K562 (cell line): ENCODE data around the gene KRT82.

Source experiments
- CEBPB ChIP-seq: fragments of 450-650 bp; IDR thresholded peaks from 2 replicates; pipeline ENCODE4 v1.6.1; 2016; ENCODE audit warnings: missing genetic modification characterization, missing compliant biosample characterization
- FOS ChIP-seq: IDR thresholded peaks from 3 replicates; pipeline ENCODE4 v1.6.1; 2011; ENCODE audit not compliant: insufficient read length; ENCODE audit errors: extremely low read depth
- MTA1 ChIP-seq: fragments of 450-650 bp; IDR thresholded peaks from 2 replicates; pipeline ENCODE4 v1.6.1; 2017; ENCODE audit warnings: borderline replicate concordance
- POLR2A ChIP-seq: fragments of 450-650 bp; conservative IDR thresholded peaks from 2 replicates; pipeline ENCODE4 v1.6.1; 2016
- RFX5 ChIP-seq: IDR thresholded peaks from 2 replicates; pipeline ENCODE4 v1.6.1; 2011; ENCODE audit warnings: low read depth, mild to moderate bottlenecking, improper control_type of control experiment, low read length
- TF ChIP-seq, protein P1 (sequence below), 3 experiments: IDR thresholded peaks in 2 of 3; conservative IDR thresholded peaks in 1 of 3; 2 replicates each; pipeline ENCODE4 v1.5.1; 2011 to 2012; ENCODE audit warnings: low read length in 3 of 3, mild to moderate bottlenecking in 3 of 3, control low read depth in 2 of 3, improper control_type of control experiment in 1 of 3, inconsistent platforms in 1 of 3, low read depth in 1 of 3, mixed read lengths in 1 of 3, moderate library complexity in 1 of 3; ENCODE audit not compliant: insufficient read depth in 2 of 3
- TF ChIP-seq, protein P2 (sequence below): sonication (generic); formaldehyde crosslinking; IDR thresholded peaks from 2 replicates; pipeline ENCODE4 v1.8.0; 2022; ENCODE audit warnings: missing genetic modification reagents, mild to moderate bottlenecking, borderline replicate concordance
- TF ChIP-seq, protein P3 (sequence below): fragments of 250-450 bp; sonication (Bioruptor Pico); IDR thresholded peaks from 2 replicates; pipeline ENCODE4 v1.5.0; 2021

DNA sequence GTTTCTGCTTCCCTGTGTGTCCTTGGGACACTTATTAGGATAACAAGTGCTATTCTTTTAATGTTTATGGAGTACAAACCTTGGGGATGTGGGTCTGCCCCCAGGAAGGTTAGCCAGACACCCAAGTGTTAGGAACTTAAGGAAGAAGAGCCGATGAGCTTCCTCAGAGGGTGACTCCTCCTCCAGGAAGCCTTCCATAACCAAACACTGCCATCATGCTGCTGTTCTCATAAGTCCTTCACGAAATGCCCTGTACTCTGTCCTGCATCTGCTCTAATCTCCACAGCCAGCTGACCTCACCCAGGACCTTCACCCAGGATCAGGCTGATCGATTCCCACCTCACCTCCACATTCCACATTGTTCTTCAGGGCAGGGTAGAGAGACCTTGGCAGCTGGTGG is 37.6 kb downstream of the KRT82 start:
- TF ChIP-seq FOS (no peak), CEBPB (tag) (no peak), POLR2A (no peak), MTA1 (no peak), RFX5 (no peak)
- TF ChIP-seq, protein P1, sequence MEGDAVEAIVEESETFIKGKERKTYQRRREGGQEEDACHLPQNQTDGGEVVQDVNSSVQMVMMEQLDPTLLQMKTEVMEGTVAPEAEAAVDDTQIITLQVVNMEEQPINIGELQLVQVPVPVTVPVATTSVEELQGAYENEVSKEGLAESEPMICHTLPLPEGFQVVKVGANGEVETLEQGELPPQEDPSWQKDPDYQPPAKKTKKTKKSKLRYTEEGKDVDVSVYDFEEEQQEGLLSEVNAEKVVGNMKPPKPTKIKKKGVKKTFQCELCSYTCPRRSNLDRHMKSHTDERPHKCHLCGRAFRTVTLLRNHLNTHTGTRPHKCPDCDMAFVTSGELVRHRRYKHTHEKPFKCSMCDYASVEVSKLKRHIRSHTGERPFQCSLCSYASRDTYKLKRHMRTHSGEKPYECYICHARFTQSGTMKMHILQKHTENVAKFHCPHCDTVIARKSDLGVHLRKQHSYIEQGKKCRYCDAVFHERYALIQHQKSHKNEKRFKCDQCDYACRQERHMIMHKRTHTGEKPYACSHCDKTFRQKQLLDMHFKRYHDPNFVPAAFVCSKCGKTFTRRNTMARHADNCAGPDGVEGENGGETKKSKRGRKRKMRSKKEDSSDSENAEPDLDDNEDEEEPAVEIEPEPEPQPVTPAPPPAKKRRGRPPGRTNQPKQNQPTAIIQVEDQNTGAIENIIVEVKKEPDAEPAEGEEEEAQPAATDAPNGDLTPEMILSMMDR (IDR thresholded peaks at IDR 0.05 in 2 of 3, conservative IDR thresholded peaks at IDR 0.05 in 1 of 3; ENCODE audit: insufficient read depth in 2 of 3, low read depth in 1 of 3, low read length in 3 of 3): no peak
- TF ChIP-seq, protein P2, sequence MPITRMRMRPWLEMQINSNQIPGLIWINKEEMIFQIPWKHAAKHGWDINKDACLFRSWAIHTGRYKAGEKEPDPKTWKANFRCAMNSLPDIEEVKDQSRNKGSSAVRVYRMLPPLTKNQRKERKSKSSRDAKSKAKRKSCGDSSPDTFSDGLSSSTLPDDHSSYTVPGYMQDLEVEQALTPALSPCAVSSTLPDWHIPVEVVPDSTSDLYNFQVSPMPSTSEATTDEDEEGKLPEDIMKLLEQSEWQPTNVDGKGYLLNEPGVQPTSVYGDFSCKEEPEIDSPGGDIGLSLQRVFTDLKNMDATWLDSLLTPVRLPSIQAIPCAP: no peak
- TF ChIP-seq, protein P3, sequence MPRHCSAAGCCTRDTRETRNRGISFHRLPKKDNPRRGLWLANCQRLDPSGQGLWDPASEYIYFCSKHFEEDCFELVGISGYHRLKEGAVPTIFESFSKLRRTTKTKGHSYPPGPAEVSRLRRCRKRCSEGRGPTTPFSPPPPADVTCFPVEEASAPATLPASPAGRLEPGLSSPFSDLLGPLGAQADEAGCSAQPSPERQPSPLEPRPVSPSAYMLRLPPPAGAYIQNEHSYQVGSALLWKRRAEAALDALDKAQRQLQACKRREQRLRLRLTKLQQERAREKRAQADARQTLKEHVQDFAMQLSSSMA (CRISPR knock-in tag): no peak
